Raji (cell line): ENCODE data around the gene ATP4B.

Source experiments
- POLR2A ChIP-seq: IDR thresholded peaks from 2 replicates; pipeline ENCODE4 v1.6.1; 2011; ENCODE audit warnings: low read depth, low read length, control low read depth; ENCODE audit not compliant: insufficient read depth

The ATP4B gene

DNA sequence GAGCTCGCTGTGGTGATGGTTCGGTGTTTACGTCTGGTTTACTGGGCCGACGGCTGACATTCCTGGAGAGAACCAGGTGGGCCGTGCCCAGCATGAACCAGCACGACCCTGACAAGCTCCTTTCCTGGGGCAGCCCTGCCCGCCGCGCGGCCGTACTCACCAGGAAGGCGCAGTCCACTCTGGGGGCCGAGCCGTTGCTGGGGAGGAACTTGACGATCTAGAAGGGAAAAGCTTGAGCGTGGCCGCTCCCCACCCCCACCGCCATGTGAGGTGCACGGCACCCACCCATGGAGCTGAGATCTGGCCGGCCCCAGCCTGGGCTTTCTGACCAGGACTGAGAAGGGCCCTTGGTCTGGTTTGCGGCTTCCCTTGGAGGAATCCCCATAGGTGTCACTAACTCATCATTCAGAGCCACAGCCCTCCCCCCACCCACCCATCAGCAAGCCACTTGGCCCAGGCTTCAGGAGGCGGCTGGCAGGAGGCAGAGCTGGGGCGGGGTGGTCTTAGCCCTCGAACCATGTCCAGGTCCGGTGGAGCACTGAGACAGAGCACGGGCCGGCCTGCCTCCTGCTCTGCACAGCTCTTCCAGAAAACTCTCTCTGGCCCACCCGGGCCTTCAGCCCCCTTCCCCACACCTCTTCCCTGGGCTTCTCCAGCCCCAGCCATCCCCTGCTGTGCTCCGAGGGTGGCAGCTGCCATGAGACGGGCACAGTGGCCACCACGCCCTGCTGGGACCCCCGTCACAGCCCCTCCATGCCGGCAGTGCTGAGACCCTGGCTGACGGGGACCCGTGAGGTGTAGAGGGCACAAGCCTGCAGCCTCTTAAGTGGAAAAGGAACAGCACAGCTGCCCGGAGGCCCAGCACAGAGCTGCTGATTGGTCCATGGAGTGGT lies 6.2 kb downstream of the ATP4B start:
- TF ChIP-seq POLR2A: no peak

DNA sequence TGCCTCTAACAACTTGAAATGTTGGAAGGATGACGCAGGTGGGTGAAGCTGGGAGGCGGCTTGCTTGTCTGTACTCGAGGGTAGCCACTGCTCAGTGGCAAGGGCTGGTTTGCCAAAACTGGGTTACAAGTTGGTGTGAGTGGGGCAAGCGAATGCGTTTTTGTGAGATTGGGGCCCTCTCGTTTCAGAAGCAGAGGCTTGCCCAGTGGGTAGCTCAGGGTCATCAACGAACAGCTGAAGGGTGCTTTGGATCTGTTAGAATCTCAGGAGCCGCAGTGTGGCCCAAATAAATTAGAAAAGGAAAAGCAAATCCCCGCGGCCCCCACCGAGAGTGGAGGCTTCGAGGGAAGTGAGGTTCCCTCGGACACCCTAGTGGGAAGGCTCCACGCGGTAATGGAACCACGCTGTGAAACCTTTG lies 7.3 kb downstream of the ATP4B start:
- no peak for TF ChIP-seq POLR2A

- no peak for TF ChIP-seq POLR2A
Observed at GRCh38 chr13:113650275-113650674, 7.7 kb downstream of the ATP4B start.

DNA sequence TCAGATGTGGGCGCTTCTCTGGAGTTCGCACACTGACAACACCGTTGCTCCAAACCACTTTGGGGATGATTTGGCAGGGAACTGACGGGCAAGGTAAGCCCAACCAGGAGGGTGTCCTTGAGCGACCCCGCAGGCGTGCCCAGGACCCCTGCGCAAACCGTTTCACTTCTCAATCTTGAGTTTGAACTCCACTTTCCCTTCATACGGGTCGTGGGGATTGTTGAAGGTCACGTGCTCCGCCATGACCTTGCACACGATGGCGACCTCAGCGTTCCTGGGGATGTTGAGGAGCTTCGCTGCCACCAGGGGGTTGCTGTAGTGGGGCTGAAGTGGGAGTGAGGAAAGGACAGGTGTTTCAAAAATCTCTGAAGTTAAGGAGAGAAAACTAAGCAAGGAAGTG lies 8.8 kb downstream of the ATP4B start:
- no peak for TF ChIP-seq POLR2A

- no peak for TF ChIP-seq POLR2A
Observed at GRCh38 chr13:113648216-113648610, 9.8 kb downstream of the ATP4B start.

DNA sequence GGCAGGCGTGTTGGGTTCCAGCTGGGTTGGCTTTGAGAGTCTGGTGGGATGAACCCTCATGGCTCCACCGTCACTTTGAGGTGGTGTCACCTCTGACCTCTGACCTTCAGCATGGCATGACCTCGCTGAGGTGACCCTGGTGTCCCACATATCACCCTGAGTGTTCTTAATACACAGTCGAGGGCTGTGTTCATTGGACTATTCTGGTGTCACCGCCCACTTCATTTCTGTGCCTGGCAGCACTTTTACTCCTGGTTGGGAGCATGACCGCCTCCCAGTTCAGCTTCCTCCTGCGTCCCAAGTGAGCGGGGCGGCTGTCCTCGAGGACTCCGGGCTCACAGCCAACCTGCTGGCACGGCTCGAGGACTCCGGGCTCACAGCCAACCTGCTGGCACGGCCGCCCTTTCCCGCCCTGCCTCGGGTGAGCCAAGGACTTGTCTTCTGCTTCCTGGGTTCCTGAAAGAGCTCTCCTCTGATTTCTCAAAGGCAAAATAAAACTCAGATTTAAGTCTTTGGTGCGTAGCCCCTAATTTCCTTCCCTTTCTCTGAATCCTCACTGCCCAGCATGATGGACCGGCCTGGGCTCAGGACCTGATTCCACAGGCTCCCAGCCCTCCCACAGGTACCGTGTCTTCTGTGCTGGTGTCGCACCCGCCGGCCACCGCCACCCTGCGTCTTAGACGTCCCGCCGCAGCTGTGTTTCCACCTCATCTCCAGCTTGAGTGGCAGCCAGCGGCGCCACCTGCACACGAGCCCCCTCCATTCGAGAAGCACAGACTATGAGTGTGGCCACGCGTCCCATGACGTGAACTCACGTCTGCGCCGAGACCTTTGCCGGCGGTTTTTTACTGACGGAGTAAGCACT lies 10.4 kb downstream of the ATP4B start:
- no peak for TF ChIP-seq POLR2A

DNA sequence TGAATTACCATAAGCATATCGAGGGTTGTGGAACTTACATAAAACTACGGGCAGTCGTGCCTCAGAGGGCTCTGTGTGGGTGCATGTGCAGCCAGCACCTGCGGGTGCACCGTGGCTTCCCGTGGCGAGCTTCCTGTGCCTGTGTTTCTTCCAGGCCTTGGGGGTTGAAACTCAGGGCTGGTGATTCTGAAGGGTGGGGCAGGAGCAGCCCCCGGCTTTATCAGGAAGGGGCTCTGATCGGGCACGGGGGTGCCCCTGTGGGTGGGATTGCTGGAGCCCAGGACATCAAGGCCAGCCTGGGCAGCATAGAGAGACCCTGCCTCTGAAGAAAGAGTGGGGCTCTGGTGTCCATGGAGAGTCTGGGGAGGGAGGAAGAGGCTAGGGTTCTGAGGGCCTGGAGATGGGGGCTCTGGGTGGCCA lies 11.1 kb downstream of the ATP4B start:
- no peak for TF ChIP-seq POLR2A

GRCh38 chr13:113646376-113646775 lies 11.6 kb downstream of the ATP4B start:
- TF ChIP-seq POLR2A: no peak

DNA sequence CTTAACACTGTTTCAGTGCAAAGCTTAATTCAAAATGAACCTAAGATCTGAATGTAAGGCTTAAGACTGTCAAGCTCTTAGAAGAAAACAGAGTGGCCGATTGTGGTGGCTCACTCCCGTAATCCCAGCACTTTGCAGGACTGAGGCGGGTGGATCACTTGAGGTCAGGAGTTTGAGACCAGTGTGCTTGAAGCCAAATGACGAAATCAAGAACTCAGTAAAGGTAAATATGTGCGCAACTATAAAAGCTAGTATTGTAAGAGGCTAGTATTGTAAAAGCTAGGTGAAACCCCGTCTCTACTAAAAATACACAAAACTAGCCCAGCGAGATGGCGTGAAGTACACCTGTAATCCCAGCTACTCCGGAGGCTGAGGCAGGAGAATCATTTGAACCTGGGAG lies 12.7 kb downstream of the ATP4B start:
- no peak for TF ChIP-seq POLR2A

DNA sequence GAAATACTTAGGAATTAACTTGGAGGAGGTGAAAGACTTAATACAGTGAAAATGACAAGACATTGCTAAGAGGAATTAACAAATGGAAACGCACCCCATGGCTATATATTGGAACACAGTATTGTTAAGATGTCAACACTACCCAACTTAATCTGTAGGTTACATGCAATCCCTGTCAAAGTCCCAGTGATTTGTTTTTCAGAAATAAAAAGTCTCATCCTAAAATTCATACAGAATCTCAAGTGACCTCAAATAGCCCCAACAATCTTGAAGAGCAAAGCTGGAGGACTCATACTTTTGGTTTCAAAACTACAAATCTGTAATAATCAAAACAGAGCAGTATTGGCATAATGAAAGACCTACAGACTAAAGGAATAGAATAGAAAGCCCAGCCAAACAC lies 13.2 kb downstream of the ATP4B start:
- no peak for TF ChIP-seq POLR2A

GRCh38 chr13:113643593-113643992 lies 14.4 kb downstream of the ATP4B start:
- no peak for TF ChIP-seq POLR2A

DNA sequence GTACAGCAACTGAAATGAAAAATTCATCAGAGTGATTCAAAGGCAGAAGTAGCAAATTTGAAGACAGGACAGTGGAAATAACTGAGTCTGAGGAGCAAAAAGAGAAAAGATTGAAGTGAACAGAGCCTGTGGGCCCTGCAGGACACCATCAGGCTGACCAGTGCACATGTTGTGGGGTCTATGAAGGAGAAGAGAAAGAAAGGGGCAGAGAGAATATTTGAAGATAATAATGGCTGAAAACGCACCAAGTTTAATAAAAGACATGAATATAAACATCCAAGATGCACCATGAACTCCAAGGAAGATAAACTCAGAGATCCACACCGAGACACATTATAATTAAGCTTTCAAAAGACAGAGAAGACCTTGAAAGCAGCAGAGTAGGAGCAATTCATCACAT lies 15.4 kb downstream of the ATP4B start:
- no peak for TF ChIP-seq POLR2A

DNA sequence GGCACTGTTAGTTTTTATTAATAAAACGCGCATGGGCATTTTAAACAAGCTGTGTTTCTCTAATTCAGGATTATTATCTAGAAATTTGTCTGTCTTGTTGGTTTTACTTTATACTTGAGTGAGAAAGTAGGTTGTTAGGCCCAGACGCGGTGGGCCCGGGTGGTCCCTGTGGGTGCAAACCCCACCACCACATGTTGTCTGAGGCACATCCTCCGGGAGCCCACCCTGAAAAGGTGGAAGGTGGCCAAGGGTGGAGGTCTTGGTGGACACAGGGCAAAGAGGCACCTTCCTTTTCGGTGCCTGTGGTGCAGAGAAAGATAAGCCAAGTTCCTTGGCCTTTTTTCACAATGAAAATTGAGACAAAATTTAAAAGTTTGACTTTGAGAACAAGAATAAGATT lies 16.6 kb downstream of the ATP4B start:
- no peak for TF ChIP-seq POLR2A

DNA sequence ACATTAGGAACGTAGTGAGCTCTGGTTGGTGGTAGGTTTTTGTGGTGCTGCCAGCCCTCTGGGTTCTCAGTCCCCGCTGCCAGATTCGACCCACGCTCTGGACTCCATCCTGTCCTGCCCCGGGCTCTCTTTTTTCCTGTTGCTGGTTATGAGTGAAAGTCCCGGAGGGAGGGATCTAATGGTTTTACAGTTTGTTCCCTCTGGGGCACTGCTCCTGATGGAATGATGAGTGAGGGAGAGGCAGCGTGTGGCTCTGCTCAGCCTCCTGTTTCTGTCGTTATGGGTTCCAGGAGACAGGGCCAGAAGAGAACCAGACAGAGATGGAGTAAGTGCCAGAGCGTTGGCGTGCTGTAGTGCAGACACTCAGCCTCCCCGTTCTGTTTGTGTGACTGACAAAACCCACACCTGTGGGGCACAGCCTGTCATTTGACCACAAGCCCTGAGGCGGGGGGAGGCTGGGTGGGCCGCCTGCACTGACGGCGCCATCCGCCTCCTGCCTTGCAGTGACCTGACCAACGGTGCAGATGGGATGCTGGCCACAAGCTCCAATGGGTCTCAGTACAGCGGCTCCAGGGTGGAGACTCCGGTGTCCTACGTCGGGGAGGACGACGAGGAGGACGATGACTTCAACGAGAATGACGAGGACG lies 18.3 kb downstream of the ATP4B start:
- TF ChIP-seq POLR2A: no peak

GRCh38 chr13:113638806-113639205 lies 19.2 kb downstream of the ATP4B start:
- TF ChIP-seq POLR2A: no peak
